Stomach smooth muscle (tissue), 2 donors: ENCODE results near the gene PPCDC.

Source experiments
- H3K27ac ChIP-seq: one replicate; pipeline ENCODE4 v1.7.0; 2013; ENCODE audit warnings: mild to moderate bottlenecking, low read length, inconsistent platforms
- H3K27me3 ChIP-seq, 2 donors: one replicate each; pipeline ENCODE4 v1.7.0; 2013; ENCODE audit warnings: low read length in 2 of 2; ENCODE audit not compliant: insufficient read depth in 2 of 2, control insufficient read depth in 1 of 2
- H3K36me3 ChIP-seq, 2 donors: one replicate each; pipeline ENCODE4 v1.7.0; 2013; ENCODE audit warnings: low read length in 2 of 2; ENCODE audit not compliant: control insufficient read depth in 2 of 2, insufficient read depth in 2 of 2
- H3K4me1 ChIP-seq: one replicate; pipeline ENCODE4 v1.7.0; 2013; ENCODE audit warnings: low read length; ENCODE audit not compliant: control insufficient read depth, insufficient read depth
- H3K4me3 ChIP-seq, 2 donors: one replicate each; pipeline ENCODE4 v1.7.0; 2013; ENCODE audit warnings: low read length in 2 of 2
- H3K9ac ChIP-seq, 2 donors: one replicate each; pipeline ENCODE4 v1.7.0; 2013; ENCODE audit warnings: low read length in 2 of 2, mild to moderate bottlenecking in 1 of 2
- H3K9me3 ChIP-seq, 2 donors: one replicate each; pipeline ENCODE4 v1.7.0; 2013; ENCODE audit warnings: low read length in 2 of 2; ENCODE audit not compliant: control insufficient read depth in 2 of 2
- donor health status: healthy.
- donor health status: Pancreatic carcinoma.

PPCDC gene

GRCh38 chr15:75043509-75044257, 20.3 kb downstream of the PPCDC start:
- peak overlapping the region in 1 of 2 donors; percentile 35 for H3K4me3 ChIP-seq
- H3K4me1 ChIP-seq: peaks cover 47% of the 10 kb centered on the region
- H3K9ac ChIP-seq: peak overlapping the region; percentile 21 to 23
- no peaks in the 10 kb centered on the region for H3K9me3 ChIP-seq
- H3K27me3 ChIP-seq: no peaks in the 10 kb centered on the region
- H3K27ac ChIP-seq: peak overlapping the region; percentile 58
- H3K36me3 ChIP-seq: peaks cover 0 to 5% of the 10 kb centered on the region in 2 donors

GRCh38 chr15:75044258-75044878, 21.0 kb downstream of the PPCDC start:
- Histone ChIP-seq H3K4me1 (peaks cover 54% of the 10 kb centered on the region), H3K4me3 (peak overlapping the region in 1 of 2 donors; percentile 35)

GRCh38 chr15:75045332-75046015, 22.1 kb downstream of the PPCDC start:
- Histone ChIP-seq H3K9ac (no peak overlapping the region), H3K9me3 (no peaks in the 10 kb centered on the region)

More at GRCh38 chr15:75044258-75044878, 21.0 kb downstream of the PPCDC start:
- Histone ChIP-seq H3K36me3 (peaks cover 0 to 5% of the 10 kb centered on the region in 2 donors), H3K9ac (peak overlapping the region in 1 of 2 donors; percentile 21), H3K27ac (peak overlapping the region; percentile 58), H3K9me3 (no peaks in the 10 kb centered on the region), H3K27me3 (no peaks in the 10 kb centered on the region)

GRCh38 chr15:75048394-75048793, 25.0 kb downstream of the PPCDC start:
- Histone ChIP-seq H3K27me3 (no peaks in the 10 kb centered on the region), H3K9ac (no peak overlapping the region), H3K27ac (no peak overlapping the region)

More at GRCh38 chr15:75045332-75046015, 22.1 kb downstream of the PPCDC start:
- Histone ChIP-seq H3K27me3 (no peaks in the 10 kb centered on the region), H3K4me3 (no peak overlapping the region), H3K27ac (no peak overlapping the region), H3K4me1 (peaks cover 62% of the 10 kb centered on the region), H3K36me3 (peaks cover 0 to 5% of the 10 kb centered on the region in 2 donors)

GRCh38 chr15:75049392-75049791, 26.0 kb downstream of the PPCDC start:
- Histone ChIP-seq H3K4me1 (peaks cover 44% of the 10 kb centered on the region), H3K27ac (peak overlapping the region; percentile 66), H3K4me3 (no peak overlapping the region), H3K9me3 (no peaks in the 10 kb centered on the region), H3K27me3 (no peaks in the 10 kb centered on the region), H3K36me3 (peaks cover 0 to 5% of the 10 kb centered on the region in 2 donors), H3K9ac (peak overlapping the region; percentile 31 to 47)

More at GRCh38 chr15:75048394-75048793, 25.0 kb downstream of the PPCDC start:
- peaks cover 53% of the 10 kb centered on the region for H3K4me1 ChIP-seq
- H3K36me3 ChIP-seq: peaks cover 0 to 5% of the 10 kb centered on the region in 2 donors
- H3K4me3 ChIP-seq: no peak overlapping the region
- no peaks in the 10 kb centered on the region for H3K9me3 ChIP-seq

GRCh38 chr15:75050283-75050682, 26.9 kb downstream of the PPCDC start:
- H3K9ac ChIP-seq: no peak overlapping the region
- H3K4me3 ChIP-seq: no peak overlapping the region
- H3K4me1 ChIP-seq: peaks cover 41% of the 10 kb centered on the region
- no peaks in the 10 kb centered on the region for H3K27me3 ChIP-seq
- peaks cover 0 to 2% of the 10 kb centered on the region in 2 donors for H3K36me3 ChIP-seq
- no peak overlapping the region for H3K27ac ChIP-seq
- H3K9me3 ChIP-seq: no peaks in the 10 kb centered on the region

- no peak overlapping the region for H3K4me3 ChIP-seq
- H3K27me3 ChIP-seq: no peaks in the 10 kb centered on the region
- H3K9me3 ChIP-seq: no peaks in the 10 kb centered on the region
- no peak overlapping the region for H3K9ac ChIP-seq
- peaks cover 39% of the 10 kb centered on the region for H3K4me1 ChIP-seq
- peaks cover 0 to 2% of the 10 kb centered on the region in 2 donors for H3K36me3 ChIP-seq
- no peak overlapping the region for H3K27ac ChIP-seq
These were observed 27.8 kb downstream of the PPCDC start for GRCh38 chr15:75051191-75051608.

GRCh38 chr15:75051711-75052110, 28.3 kb downstream of the PPCDC start:
- Histone ChIP-seq H3K36me3 (peaks cover 0 to 2% of the 10 kb centered on the region in 2 donors), H3K27me3 (no peaks in the 10 kb centered on the region), H3K27ac (no peak overlapping the region), H3K4me1 (peaks cover 34% of the 10 kb centered on the region), H3K9me3 (no peaks in the 10 kb centered on the region), H3K4me3 (no peak overlapping the region), H3K9ac (no peak overlapping the region)

- Histone ChIP-seq H3K4me1 (peaks cover 20% of the 10 kb centered on the region), H3K4me3 (no peak overlapping the region), H3K9ac (no peak overlapping the region), H3K9me3 (no peaks in the 10 kb centered on the region), H3K27ac (no peak overlapping the region), H3K27me3 (no peaks in the 10 kb centered on the region), H3K36me3 (peaks cover 0 to 2% of the 10 kb centered on the region in 2 donors)
These were observed 29.8 kb downstream of the PPCDC start for GRCh38 chr15:75052972-75053747.

- no peaks in the 10 kb centered on the region for H3K27me3 ChIP-seq
- H3K36me3 ChIP-seq: no peaks in the 10 kb centered on the region
- no peak overlapping the region for H3K27ac ChIP-seq
- H3K9ac ChIP-seq: no peak overlapping the region
- H3K9me3 ChIP-seq: no peaks in the 10 kb centered on the region
- H3K4me3 ChIP-seq: no peak overlapping the region
- peaks cover 15% of the 10 kb centered on the region for H3K4me1 ChIP-seq
These were observed 30.3 kb downstream of the PPCDC start for GRCh38 chr15:75053748-75054125.
